ENCODE results near the gene CCT8.

CCT8 gene

DNA sequence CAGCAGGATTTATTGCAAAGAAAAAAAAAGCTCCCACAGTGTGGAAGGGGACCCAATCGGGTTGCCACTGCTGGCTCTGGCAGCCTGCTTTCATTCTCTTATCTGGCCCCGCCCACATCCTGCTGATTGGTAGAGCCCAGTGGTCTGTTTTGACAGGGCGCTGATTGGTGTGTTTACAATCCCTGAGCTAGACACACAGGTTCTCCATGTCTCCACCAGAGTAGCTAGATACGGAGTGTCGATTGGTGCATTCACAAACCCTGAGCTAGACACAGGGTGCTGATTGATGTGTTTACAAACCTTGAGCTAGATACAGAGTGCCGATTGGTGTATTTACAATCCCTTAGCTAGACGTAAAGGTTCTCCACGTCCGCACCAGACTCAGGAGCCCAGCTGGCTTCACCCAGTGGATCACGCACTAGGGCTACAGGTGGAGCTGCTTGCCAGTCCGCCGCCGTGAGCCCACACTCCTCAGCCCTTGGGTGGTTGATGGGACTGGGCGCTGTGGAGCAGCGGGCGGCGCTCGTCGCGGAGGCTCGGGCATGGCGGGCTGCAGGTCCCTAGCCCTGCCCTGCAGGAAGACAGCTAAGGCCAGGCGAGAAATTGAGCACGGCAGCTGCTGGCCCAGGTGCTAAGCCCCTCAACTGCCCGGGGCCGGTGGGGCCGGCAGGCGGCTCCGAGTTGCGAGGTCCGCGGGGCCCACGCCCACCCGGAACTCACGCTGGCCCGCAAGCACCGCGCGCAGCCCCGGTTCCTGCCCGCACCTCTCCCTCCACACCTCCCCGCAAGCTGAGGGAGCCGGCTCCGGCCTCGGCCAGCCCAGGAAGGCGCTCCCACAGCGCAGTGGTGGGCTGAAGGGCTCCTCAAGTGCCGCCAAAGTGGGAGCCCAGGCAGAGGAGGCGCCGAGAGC lies 3.5 kb upstream of the CCT8 start:
- peak; percentile 37 for DNase-seq (ENCODE audit: low read depth)

DNA sequence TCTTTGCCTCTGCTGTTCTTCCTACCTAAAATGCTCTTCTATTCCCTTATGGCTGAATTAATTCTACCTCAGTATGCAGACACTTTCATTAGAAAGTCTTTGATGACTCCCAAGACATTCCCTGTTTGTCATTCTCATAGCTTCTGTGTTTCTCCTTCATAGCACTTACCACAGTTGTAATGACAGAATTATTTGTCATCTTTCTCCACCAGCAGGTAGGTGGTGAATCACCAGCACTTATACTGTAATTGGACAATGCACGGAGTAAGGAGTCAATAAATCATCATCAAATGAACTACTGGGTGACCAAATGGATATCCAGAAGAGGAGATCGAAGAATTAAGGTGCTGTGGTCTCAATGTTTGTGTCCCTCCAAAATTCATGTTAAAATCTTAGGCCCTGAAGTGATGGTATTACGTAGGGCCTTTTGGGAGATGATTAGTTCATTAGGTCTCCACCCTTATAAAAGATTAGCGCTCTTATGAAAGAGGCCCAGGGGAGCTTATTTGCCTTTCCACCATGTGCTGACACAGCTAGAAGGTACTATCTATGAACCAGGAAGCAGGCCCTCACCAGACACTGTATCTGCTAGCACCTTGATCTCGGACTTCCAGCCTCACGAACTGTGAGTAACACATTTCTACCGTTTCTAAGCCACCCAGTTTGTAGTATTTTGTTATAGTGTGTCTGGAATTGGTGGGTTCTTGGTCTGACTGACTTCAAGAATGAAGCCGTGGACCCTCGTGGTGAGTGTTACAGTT lies 2.4 kb upstream of the CCT8 start:
- no peak for DNase-seq (ENCODE audit: low read depth)

DNA sequence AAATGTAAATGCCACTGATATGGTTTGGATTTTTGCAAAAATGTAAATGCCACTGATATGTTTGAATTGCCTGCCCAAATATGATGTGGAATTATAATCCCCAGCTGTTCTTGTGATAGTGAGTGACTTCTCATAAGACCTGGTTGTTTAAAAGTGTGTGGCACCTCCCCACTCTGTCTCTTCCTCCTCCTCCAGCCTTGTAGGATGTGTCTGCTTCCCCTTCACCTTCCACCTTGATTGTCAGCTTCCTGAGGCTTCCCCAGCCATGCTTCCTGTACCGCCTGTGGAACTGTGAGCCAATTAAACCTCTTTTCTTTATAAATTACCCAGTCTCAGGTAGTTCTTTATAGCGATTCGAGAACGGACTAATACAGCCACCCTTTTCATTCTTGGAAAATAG lies 1.3 kb upstream of the CCT8 start:
- no peak for DNase-seq (ENCODE audit: low read depth)

DNA sequence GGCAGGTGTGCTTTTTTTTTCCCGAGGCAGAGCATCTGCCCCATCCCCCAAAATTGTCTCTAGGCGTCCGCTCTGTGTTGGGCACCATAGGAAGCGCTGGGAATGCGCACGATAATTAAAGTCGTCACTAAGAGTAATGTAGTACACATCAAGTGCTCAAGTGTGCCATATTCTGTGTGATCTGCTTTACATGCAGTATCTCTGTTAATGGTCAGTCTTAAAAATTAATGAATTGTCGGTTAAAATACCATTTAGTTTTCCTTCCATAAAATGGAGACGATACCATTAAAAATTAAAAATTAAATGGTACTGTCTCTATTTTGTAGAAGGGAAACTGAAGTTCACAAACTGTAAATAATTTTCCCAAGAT lies 544 bp upstream of the CCT8 start:
- DNase-seq (ENCODE audit: low read depth): no peak

DNA sequence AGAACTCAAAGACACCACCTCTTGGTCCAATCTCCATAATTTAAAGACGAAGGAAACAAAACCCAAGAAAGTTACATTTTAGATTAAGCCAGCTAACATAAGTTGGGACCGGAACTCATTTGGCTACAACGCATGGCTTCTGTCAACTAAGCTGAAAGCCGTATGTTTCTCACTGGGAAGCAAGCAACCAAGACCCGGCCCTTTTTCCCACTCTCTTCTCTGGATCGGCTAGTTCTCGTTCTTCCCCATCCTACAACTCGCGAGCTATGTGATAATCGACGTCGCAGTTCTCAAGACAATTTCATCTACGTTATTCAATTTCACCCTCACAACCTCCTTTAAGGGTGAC lies 601 bp downstream of the CCT8 start:
- DNase-seq (ENCODE audit: low read depth): no peak

DNA sequence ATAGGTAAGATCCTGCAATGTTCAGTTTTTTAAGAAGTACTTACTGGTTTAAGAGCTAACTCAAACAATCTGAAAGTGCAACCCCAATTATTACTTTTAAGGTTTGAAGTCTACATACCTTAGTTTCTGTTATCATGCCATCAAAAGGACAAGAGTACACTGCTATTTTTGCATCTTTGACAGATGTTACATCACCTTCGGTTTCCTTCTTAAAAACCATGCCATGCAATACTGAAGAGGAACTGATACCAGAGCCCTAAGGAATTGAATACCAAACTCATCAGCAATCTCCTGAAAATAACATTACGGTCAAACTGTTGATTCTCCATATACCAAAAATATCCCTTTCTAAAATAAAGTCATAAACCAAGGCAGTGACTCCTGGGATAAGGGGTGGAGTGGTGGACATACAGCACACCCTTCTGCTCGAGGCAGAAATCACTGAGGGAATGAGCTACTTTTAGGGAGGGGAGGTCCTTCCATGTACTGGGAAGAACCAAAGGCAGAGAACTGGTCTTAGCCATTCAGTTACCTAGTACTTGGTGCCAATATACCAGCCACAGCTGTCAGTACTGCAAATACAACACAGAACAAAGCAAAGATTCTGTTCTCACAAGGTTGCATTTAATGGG lies 8.5 kb downstream of the CCT8 start:
- no peak for DNase-seq (ENCODE audit: low read depth)

GRCh38 chr21:29056538-29057050 lies 16.9 kb downstream of the CCT8 start:
- DNase-seq (ENCODE audit: low read depth): no peak

- no peak for DNase-seq (ENCODE audit: low read depth)
Measured at GRCh38 chr21:29056005-29056404, 17.4 kb downstream of the CCT8 start.

- no peak for DNase-seq (ENCODE audit: low read depth)
Measured at GRCh38 chr21:29055080-29055479, 18.4 kb downstream of the CCT8 start.

DNA sequence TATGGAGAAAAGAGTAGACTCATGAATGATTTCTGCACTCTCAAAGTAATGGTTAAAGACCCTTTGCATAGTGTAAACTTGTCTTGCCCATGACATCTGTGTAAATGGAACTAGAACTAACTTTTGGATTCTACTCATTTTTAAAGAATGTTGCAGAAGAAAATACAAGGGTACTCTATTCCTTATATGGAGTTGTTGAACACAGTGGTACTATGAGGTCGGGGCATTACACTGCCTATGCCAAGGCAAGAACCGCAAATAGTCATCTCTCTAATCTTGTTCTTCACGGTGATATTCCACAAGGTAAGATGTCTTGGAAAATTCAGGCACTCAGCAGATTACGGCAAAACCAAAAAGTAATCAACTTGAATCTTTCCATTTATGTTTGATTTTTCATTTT lies 19.8 kb downstream of the CCT8 start:
- no peak for DNase-seq (ENCODE audit: low read depth)

DNA sequence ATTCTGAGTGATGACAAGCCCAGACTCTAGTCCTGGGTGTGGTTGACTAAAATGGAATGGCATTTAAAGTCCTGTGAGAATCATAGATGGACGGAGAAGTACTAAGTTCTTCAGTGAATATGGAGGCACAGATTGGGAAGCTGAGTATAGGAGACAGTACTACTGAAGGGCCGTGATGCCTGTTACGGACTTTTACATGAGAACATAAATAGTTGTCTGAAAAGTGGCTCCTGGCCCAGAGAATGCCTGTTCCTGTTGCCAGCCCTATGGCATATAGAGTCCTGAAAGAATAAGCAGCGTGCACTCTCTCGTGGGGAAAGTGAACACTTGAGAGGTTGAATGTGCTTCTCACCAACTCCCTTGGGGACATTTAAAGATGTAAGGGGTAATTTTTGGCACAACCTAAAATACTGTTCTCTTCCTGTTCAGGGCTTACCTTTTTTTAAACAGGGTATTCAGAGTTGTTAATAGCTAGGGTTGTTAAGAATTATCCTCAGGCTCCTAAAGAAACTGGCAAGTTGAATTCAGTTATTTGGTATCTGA lies 20.4 kb downstream of the CCT8 start:
- no peak for DNase-seq (ENCODE audit: low read depth)

DNA sequence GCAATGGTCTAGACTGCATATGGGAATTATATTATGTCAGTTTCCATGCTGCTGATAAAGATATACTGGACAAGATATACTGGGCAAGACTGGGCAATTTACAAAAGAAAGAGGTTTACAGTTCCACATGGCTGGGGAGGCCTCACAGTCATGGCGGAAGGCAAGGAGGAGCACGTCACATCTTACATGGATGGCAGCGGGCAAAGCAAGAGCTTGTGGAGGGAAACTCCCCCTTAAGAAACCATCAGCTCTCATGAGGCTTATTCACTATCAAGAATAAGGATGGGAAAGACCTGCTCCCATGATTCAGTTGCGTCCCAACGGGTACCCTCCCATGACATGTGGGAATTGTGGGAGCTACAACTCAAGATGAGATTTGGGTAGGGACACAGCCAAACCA lies 21.2 kb downstream of the CCT8 start:
- DNase-seq (ENCODE audit: low read depth): no peak

GRCh38 chr21:29034678-29035077 lies 38.8 kb downstream of the CCT8 start:
- no peak for DNase-seq (ENCODE audit: low read depth)

DNA sequence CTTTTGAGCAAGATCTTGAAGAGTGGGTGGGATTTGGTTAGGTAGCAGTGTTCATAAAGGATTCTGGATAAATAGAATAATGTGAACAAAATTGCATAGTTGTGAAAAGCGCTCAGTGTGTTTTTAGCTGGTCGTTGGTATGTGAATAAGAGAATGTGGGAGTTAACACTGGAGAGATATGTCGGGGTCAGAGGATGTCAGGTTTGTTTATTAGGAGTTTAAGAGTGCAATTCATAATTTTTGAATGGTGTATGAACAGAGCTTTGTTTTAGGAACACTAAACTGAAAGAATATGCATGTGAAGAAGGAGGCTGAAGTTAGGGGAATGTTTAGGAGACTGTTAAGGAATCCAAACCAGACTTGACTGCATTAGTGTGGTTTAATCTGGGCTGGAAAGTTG lies 39.6 kb downstream of the CCT8 start:
- no peak for DNase-seq (ENCODE audit: low read depth)

GRCh38 chr21:29033301-29033700 lies 40.1 kb downstream of the CCT8 start:
- DNase-seq (ENCODE audit: low read depth): no peak

DNA sequence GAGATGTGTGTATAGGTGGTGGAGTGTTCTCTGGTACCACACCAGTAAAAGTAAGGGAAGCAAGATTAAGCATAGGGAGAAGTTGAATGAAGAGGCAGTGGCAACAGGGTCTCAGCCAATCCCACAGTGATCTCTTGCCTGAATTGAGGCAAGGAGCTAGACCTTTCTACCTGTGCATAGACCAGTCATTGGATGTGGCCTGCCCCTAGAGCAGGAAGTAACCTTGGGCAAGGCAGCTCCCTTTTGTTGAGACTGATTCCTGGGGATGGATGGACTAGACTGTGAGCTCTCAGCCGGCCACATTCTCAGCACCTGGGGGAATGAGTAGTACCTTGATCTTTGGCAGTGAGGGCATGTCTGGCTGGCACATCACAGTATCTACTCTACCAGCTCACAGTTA lies 42.5 kb downstream of the CCT8 start:
- no peak for DNase-seq (ENCODE audit: low read depth)

GRCh38 chr21:29029524-29029923 lies 43.9 kb downstream of the CCT8 start:
- no peak for DNase-seq (ENCODE audit: low read depth)

DNA sequence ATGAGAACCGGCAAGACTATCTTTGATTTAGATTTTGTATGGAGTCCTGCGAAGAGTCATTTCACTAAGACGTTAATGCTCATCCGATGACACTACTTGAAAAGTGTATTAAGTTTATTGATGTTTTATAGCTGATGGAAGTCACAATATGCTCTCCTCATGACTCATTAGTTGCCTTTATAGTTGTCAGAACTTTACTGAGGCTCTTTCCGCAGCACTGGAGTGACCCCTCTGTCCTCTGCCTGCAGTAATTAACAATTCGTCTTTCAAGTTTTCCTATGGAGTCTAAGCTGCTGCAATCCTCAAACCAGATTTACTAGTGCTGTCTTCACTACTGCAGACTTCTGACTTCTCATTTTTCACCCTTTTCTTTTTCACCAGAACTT lies 48.1 kb downstream of the CCT8 start:
- DNase-seq (ENCODE audit: low read depth): no peak

DNA sequence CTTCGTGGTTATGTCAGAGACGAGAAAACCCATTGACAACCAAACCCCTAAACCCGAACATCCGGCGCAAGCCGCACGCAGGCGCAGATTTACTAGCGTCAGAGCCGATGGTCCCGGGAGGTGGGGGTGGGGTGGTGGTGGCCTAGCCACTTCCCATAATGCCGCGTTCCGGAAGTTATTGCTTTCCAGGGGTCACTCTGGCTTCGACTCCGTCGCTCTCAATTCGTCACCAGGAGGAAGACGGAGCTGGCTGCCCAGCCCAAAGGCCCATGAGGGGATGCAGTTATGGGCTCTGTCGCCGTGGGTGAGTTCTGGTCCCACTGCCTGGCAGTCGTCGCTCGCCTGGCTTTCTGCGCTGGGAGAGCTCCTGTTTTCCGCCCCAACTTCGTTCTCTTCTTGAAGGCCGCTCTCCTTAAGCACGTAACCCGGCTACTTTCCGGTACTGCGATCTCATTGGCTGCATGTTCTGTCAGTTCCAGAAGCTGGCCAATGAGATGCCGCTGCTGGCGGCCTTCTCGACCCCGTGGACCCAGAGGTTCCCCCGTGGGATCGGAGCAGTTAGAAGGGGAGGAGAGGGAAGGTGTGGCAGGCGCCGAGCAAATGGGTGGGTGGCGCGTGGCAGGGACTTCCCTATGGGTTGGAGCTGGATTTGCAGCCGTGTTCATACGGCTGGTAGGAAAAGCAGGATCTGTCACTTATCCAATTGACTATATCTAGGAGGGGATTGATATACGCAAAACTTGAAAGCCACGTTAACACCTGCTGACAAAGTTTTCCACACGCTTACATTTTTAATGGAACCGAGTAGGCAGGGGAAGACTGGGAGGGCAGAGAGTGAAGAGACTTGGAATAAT lies 48.7 kb downstream of the CCT8 start, which contains the start of gene USP16:
TSS of gene USP16 (plus strand) at position 195 of the 854 bp plus-strand sequence. CDS start 3,246 bp downstream, outside the sequence.
- peak; percentile 88 for DNase-seq (ENCODE audit: low read depth)

GRCh38 chr21:29022166-29022565 lies 51.3 kb downstream of the CCT8 start:
- DNase-seq (ENCODE audit: low read depth): no peak

DNA sequence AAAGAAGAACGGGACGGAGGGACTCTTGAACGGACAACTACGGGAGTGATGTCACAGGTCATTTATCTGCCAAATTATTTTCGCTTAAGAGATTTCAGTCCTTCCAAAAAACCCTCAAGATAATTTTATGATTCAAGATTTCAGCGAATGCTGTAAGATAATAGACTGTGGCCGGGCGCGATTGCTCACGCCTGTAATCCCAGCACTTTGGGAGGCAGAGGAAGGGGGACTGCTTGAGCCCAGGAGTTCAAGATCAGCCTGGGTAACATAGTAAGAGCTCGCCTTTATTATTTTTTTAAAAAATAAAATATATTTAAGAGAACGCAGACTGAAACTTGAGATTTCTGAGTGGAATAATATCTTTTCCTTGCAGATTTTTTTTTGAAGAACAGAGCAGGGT lies 54.9 kb downstream of the CCT8 start:
- no peak for DNase-seq (ENCODE audit: low read depth)

All from activated T-cell treated with anti-CD3 and anti-CD28 coated beads for 1 hour (primary cell).